Activated CD4-positive, alpha-beta T cell treated with anti-CD3 and anti-CD28 coated beads for 48 hours (primary cell): ENCODE measurements around the gene ZNF397.

Source experiments
- DNase-seq: peaks from one replicate; pipeline ENCODE4 v3.0.0-alpha.2; 2020

Gene ZNF397

GRCh38 chr18:35303610-35304009, 62.8 kb downstream of the ZNF397 start:
- DNase-seq, result no peak

- DNase-seq, result no peak
Observed at GRCh38 chr18:35306588-35307250, 65.9 kb downstream of the ZNF397 start.
